ENCODE data around the gene PHF24. TPM values are rescaled to one million over a fixed set of nuclear protein-coding genes. Genes with fewer than 3 reads are reported as not detected.
"Not testable (repeated sequence)": the region's sequence is repeated elsewhere in the genome, so short reads cannot be mapped to it uniquely, and the experiment has no call there.

The PHF24 gene
- total RNA-seq, 1 experiment from 2014 or later, result not detected

DNA sequence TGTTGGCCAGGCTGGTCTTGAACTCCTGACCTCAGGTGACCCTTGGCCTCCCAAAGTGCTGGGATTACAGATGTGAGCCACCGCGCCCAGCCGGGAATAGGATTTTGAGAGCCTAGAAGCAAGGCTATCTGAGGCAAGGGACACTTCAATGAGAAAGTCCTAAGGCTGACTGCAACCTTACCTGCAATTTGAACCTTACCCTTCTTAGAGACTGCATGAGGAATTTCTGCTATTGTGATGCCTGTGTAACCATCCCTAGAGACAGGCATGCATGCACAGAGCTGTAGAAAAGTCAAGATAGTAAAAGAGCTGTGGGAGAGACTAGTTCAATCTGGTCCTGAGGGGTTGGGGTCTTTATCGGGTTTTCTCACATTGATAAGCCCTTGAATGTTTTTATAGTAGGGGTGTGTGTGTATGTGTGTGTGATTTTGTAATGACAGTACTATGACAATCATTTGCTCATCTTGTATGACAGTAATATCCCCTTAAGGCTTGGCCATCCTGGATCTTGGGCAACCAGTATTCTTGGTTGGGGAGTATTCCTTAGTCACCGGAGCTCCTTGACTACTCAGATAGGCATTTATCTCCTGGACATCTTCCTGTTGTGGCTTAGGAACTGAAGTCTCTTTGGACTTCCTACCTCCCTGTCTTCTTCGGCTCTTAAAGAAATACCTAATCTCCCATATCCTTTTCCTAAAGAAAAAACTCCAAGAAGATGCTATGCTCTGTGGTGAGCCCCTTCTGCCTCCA is 42.6 kb downstream of the PHF24 start:
- CTCF ChIA-PET, result no interaction called here
- Mint-ChIP-seq H3K27me3 (ENCODE audit: unreplicated experiment) (no peaks in the 10 kb centered on the region), H3K36me3 (ENCODE audit: insufficient read depth, unreplicated experiment) (peaks cover 12% of the 10 kb centered on the region), H3K27ac (ENCODE audit: unreplicated experiment) (no peak overlapping the region), H3K4me3 (ENCODE audit: low read depth, unreplicated experiment) (no peak overlapping the region), H3K4me1 (ENCODE audit: low read depth, unreplicated experiment) (no peaks in the 10 kb centered on the region), H3K9me3 (ENCODE audit: low read depth, unreplicated experiment) (no peaks in the 10 kb centered on the region)
- intact Hi-C loops (cut with micrococcal nuclease; ENCODE audit: unreplicated experiment), result no loop called here
- TF ChIP-seq, protein P1, sequence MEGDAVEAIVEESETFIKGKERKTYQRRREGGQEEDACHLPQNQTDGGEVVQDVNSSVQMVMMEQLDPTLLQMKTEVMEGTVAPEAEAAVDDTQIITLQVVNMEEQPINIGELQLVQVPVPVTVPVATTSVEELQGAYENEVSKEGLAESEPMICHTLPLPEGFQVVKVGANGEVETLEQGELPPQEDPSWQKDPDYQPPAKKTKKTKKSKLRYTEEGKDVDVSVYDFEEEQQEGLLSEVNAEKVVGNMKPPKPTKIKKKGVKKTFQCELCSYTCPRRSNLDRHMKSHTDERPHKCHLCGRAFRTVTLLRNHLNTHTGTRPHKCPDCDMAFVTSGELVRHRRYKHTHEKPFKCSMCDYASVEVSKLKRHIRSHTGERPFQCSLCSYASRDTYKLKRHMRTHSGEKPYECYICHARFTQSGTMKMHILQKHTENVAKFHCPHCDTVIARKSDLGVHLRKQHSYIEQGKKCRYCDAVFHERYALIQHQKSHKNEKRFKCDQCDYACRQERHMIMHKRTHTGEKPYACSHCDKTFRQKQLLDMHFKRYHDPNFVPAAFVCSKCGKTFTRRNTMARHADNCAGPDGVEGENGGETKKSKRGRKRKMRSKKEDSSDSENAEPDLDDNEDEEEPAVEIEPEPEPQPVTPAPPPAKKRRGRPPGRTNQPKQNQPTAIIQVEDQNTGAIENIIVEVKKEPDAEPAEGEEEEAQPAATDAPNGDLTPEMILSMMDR (IDR thresholded peaks at IDR 0.05; ENCODE audit: unreplicated experiment), result no peak
- DNase-seq, result no peak
- no TSS peak for BruUV-seq (replicated peaks)

DNA sequence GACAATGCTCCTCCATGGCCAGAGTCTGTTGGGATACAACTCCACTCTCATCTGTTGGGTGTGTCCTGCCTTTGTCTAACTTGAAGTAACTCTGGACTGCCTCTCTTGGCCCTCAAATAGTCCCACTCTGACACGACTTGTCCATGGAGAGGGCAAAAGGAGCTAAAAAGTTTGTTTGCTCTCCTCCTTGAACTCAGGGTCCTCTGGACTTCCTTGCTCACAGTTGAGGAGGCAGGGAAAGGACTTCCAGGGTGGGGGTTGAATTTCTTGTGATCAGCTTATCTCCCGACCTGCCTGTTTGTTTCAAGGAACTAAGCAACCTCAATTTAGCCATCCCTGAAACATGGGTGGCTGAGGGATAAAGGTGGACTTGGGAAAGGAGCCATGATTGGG is 43.2 kb downstream of the PHF24 start:
- BruUV-seq (replicated peaks), result no TSS peak
- CTCF ChIA-PET, result no interaction called here
- no peak for DNase-seq
- Mint-ChIP-seq H3K27me3 (ENCODE audit: unreplicated experiment) (no peaks in the 10 kb centered on the region), H3K9me3 (ENCODE audit: low read depth, unreplicated experiment) (no peaks in the 10 kb centered on the region), H3K4me3 (ENCODE audit: low read depth, unreplicated experiment) (no peak overlapping the region), H3K27ac (ENCODE audit: unreplicated experiment) (no peak overlapping the region), H3K36me3 (ENCODE audit: insufficient read depth, unreplicated experiment) (peaks cover 11% of the 10 kb centered on the region), H3K4me1 (ENCODE audit: low read depth, unreplicated experiment) (no peaks in the 10 kb centered on the region)
- intact Hi-C loops (cut with micrococcal nuclease; ENCODE audit: unreplicated experiment), result no loop called here
- TF ChIP-seq, protein P1 (IDR thresholded peaks at IDR 0.05; ENCODE audit: unreplicated experiment), result no peak

DNA sequence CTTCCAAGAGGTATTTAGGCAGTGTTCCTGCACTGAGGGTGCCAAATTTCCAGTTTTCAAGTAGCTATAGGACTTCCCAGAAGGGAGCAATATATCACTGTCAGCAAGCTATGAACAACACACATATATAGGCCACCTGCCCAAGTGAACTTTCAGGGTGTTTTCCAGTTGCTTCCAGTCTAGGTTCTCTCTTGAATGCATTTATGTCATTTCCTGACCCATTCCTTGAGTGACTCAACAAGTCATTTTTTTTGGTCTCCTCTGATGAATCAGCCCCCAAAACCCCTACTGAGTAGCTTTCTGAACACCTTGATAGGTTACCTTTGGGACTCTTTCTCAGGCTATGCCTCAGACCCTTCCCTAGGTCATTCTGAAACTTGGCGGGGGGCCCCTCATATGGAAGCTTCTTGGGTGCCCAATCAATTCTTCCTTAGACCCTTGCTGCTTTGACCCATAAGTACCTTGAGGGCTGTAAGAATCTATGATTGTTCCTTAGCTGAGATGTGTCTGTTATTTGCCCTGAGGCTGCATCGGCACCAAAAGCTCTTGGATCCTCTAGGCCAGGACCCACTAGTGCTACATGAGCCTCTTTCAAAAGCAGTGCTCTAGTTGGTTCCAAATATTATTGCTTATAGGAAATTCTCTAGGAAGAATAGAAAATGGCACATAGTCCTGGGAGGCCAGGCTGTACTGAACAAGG is 43.9 kb downstream of the PHF24 start:
- TF ChIP-seq, protein P1 (IDR thresholded peaks at IDR 0.05; ENCODE audit: unreplicated experiment), result no peak
- Mint-ChIP-seq H3K27me3 (ENCODE audit: unreplicated experiment) (no peaks in the 10 kb centered on the region), H3K36me3 (ENCODE audit: insufficient read depth, unreplicated experiment) (peaks cover 11% of the 10 kb centered on the region), H3K4me1 (ENCODE audit: low read depth, unreplicated experiment) (no peaks in the 10 kb centered on the region), H3K27ac (ENCODE audit: unreplicated experiment) (no peak overlapping the region), H3K4me3 (ENCODE audit: low read depth, unreplicated experiment) (no peak overlapping the region), H3K9me3 (ENCODE audit: low read depth, unreplicated experiment) (no peaks in the 10 kb centered on the region)
- no peak for DNase-seq
- intact Hi-C loops (cut with micrococcal nuclease; ENCODE audit: unreplicated experiment), result no loop called here
- CTCF ChIA-PET, result interaction anchor here (0.5 kb wide), 1 partner anchor 14 kb away, joined by 3 read pairs; no protein-coding TSS in a partner anchor
- no TSS peak for BruUV-seq (replicated peaks)

DNA sequence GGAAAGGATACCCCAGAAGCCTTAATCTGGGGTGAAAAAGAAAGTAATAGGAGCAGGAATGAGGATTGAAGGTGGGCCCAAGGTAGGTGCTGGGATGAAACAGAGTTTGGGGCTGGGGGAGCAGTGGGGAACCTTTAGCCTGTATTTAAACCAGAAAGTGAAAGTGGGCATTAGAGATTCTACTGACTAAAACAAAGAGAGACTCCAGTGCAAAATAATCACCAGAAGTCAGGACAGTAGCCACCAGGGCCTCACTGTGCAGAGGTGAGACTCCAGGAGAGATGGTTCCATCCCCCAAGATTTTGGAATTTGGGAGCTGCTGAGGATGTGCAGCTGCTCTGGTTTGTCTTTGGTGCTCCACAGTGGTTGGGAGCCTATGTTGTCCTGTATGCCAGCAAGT is 44.5 kb downstream of the PHF24 start:
- Mint-ChIP-seq H3K36me3 (ENCODE audit: insufficient read depth, unreplicated experiment) (peaks cover 7% of the 10 kb centered on the region), H3K27ac (ENCODE audit: unreplicated experiment) (no peak overlapping the region), H3K27me3 (ENCODE audit: unreplicated experiment) (no peaks in the 10 kb centered on the region), H3K9me3 (ENCODE audit: low read depth, unreplicated experiment) (no peaks in the 10 kb centered on the region), H3K4me3 (ENCODE audit: low read depth, unreplicated experiment) (no peak overlapping the region), H3K4me1 (ENCODE audit: low read depth, unreplicated experiment) (no peaks in the 10 kb centered on the region)
- CTCF ChIA-PET, result no interaction called here
- intact Hi-C loops (cut with micrococcal nuclease; ENCODE audit: unreplicated experiment), result no loop called here
- no peak for DNase-seq
- BruUV-seq (replicated peaks), result no TSS peak
- TF ChIP-seq, protein P1 (IDR thresholded peaks at IDR 0.05; ENCODE audit: unreplicated experiment), result no peak

DNA sequence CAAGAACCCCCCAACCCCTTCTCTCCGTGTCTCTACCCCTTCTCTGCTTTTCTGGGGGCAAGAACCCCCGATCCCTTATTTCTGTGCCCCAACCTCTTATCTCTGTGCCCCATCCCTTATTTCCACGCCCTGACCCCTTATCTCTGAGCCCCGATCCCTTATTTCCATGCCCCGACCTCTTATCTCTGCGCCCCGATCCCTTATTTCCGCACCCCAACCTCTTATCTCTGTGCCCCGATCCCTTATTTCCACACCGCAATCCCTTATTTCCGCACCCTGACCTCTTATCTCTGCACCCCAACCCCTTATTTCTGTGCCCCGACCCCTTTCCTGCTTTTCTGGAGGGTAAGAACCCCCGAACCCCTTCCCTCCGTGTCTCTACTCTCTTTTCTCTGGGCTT is 46.2 kb downstream of the PHF24 start:
- H3K27me3 Mint-ChIP-seq (ENCODE audit: unreplicated experiment); CTCF ChIA-PET; H3K9me3 Mint-ChIP-seq (ENCODE audit: low read depth, unreplicated experiment); H3K4me1 Mint-ChIP-seq (ENCODE audit: low read depth, unreplicated experiment); H3K27ac Mint-ChIP-seq (ENCODE audit: unreplicated experiment); DNase-seq; BruUV-seq (replicated peaks); H3K4me3 Mint-ChIP-seq (ENCODE audit: low read depth, unreplicated experiment); intact Hi-C loops (cut with micrococcal nuclease; ENCODE audit: unreplicated experiment); H3K36me3 Mint-ChIP-seq (ENCODE audit: insufficient read depth, unreplicated experiment): not testable (repeated sequence)
